Lower leg skin (tissue), 3 donors: ENCODE results near the gene MGA.

Experiments
- POLR2A ChIP-seq, 2 donors: fragments of 450-650 bp; IDR thresholded peaks; one replicate each; pipeline ENCODE4 v1.6.1; 2016 to 2017; ENCODE audit warnings: antibody characterized with exemption in 2 of 2, mild to moderate bottlenecking in 1 of 2, moderate library complexity in 1 of 2
- TF ChIP-seq, protein P1 (sequence below), 3 donors: fragments of 450-650 bp; IDR thresholded peaks; one replicate each; pipeline ENCODE4 v1.5.1; 2016; ENCODE audit warnings: antibody characterized with exemption in 3 of 3, mild to moderate bottlenecking in 3 of 3, moderate library complexity in 2 of 3

GRCh38 chr15:41691471-41691870 is 31.3 kb downstream of the MGA start:
- TF ChIP-seq, protein P1, sequence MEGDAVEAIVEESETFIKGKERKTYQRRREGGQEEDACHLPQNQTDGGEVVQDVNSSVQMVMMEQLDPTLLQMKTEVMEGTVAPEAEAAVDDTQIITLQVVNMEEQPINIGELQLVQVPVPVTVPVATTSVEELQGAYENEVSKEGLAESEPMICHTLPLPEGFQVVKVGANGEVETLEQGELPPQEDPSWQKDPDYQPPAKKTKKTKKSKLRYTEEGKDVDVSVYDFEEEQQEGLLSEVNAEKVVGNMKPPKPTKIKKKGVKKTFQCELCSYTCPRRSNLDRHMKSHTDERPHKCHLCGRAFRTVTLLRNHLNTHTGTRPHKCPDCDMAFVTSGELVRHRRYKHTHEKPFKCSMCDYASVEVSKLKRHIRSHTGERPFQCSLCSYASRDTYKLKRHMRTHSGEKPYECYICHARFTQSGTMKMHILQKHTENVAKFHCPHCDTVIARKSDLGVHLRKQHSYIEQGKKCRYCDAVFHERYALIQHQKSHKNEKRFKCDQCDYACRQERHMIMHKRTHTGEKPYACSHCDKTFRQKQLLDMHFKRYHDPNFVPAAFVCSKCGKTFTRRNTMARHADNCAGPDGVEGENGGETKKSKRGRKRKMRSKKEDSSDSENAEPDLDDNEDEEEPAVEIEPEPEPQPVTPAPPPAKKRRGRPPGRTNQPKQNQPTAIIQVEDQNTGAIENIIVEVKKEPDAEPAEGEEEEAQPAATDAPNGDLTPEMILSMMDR (IDR thresholded peaks at IDR 0.05): no peak
- no peak for TF ChIP-seq POLR2A (IDR thresholded peaks at IDR 0.05)
